ENCODE measurements around the gene ZEB2. TPM values are rescaled to one million over a fixed set of nuclear protein-coding genes. Genes with fewer than 3 reads are reported as not detected.

The ZEB2 gene
- total RNA-seq, 2 experiments from 2014 or later = 4.0 to 16.9 TPM

DNA sequence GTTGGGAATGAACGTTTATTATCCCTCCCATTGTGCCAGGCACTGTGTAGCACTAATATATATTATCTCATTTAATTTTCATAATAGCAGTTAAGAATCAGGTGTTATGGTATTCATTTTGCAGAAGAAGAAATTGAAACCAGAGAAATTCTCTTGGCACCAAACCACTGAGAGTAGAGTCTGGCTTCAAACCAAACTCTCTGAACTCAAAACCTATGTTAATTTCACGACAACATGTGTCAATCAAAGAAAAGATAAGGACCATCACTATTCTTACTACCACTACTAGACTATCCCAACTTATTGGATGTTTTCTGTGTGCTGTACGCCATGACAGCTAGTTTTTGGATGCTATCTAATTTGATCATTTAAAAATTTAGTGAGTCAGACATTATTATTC, 24.1 kb upstream of the ZEB2 start:
- H3K36me3 ChIP-seq (ENCODE audit: insufficient read depth, low read length) = no peaks in the 10 kb centered on the region
- no peak overlapping the region for H3K4me2 ChIP-seq (ENCODE audit: low read length)
- intact Hi-C loops (cut with micrococcal nuclease; ENCODE audit: unreplicated experiment) = no loop called here
- BruUV-seq (replicated peaks) = no TSS peak
- ChIA-PET POLR2A (interaction anchor here (0.6 to 0.7 kb wide), 3 partner anchors 22 to 166 kb away, joined by 3 to 4 read pairs (median 3); no protein-coding TSS in a partner anchor), CTCF (ENCODE audit: unreplicated experiment) (no interaction called here)
- no peaks in the 10 kb centered on the region for H3K9me3 ChIP-seq (ENCODE audit: low read length)
- no peak overlapping the region for H2AFZ ChIP-seq (ENCODE audit: low read length)
- H3K4me3 ChIP-seq (ENCODE audit: low read depth, low read length, poor library complexity, severe bottlenecking) = no peak overlapping the region
- no peak overlapping the region for H3K27ac ChIP-seq (ENCODE audit: low read depth, low read length, poor library complexity, severe bottlenecking)
- no peaks in the 10 kb centered on the region for H3K79me2 ChIP-seq (ENCODE audit: insufficient read depth, low read depth, low read length)
- no peaks in the 10 kb centered on the region for H4K20me1 ChIP-seq (ENCODE audit: insufficient read depth, low read length)
- TF ChIP-seq, protein P1, sequence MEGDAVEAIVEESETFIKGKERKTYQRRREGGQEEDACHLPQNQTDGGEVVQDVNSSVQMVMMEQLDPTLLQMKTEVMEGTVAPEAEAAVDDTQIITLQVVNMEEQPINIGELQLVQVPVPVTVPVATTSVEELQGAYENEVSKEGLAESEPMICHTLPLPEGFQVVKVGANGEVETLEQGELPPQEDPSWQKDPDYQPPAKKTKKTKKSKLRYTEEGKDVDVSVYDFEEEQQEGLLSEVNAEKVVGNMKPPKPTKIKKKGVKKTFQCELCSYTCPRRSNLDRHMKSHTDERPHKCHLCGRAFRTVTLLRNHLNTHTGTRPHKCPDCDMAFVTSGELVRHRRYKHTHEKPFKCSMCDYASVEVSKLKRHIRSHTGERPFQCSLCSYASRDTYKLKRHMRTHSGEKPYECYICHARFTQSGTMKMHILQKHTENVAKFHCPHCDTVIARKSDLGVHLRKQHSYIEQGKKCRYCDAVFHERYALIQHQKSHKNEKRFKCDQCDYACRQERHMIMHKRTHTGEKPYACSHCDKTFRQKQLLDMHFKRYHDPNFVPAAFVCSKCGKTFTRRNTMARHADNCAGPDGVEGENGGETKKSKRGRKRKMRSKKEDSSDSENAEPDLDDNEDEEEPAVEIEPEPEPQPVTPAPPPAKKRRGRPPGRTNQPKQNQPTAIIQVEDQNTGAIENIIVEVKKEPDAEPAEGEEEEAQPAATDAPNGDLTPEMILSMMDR (conservative IDR thresholded peaks at IDR 0.05; ENCODE audit: low read length) = no peak
- no peak for TF ChIP-seq EZH2phosphoT487 (IDR thresholded peaks at IDR 0.05; ENCODE audit: borderline replicate concordance, low read depth, low read length)
- peaks cover 29% of the 10 kb centered on the region for H3K4me1 ChIP-seq (ENCODE audit: insufficient read depth, low read length, poor library complexity, severe bottlenecking)
- no peaks in the 10 kb centered on the region for H3K9me2 ChIP-seq (ENCODE audit: insufficient read depth, low read length)
- no peak for DNase-seq (ENCODE audit: low spot score)

GRCh38 chr2:144541396-144541795, 21.5 kb upstream of the ZEB2 start:
- Histone ChIP-seq H4K20me1 (ENCODE audit: insufficient read depth, low read length) (no peaks in the 10 kb centered on the region), H3K9me3 (ENCODE audit: low read length) (no peaks in the 10 kb centered on the region), H3K4me3 (ENCODE audit: low read depth, low read length, poor library complexity, severe bottlenecking) (no peak overlapping the region), H3K4me1 (ENCODE audit: insufficient read depth, low read length, poor library complexity, severe bottlenecking) (peaks cover 3% of the 10 kb centered on the region), H3K79me2 (ENCODE audit: insufficient read depth, low read depth, low read length) (no peaks in the 10 kb centered on the region), H3K36me3 (ENCODE audit: insufficient read depth, low read length) (no peaks in the 10 kb centered on the region), H3K4me2 (ENCODE audit: low read length) (no peak overlapping the region), H3K27ac (ENCODE audit: low read depth, low read length, poor library complexity, severe bottlenecking) (no peak overlapping the region), H2AFZ (ENCODE audit: low read length) (no peak overlapping the region), H3K9me2 (ENCODE audit: insufficient read depth, low read length) (no peaks in the 10 kb centered on the region)
- BruUV-seq (replicated peaks) = no TSS peak
- DNase-seq (ENCODE audit: low spot score) = no peak
- TF ChIP-seq, protein P1 (conservative IDR thresholded peaks at IDR 0.05; ENCODE audit: low read length) = no peak
- no peak for TF ChIP-seq EZH2phosphoT487 (IDR thresholded peaks at IDR 0.05; ENCODE audit: borderline replicate concordance, low read depth, low read length)
- intact Hi-C loops (cut with micrococcal nuclease; ENCODE audit: unreplicated experiment) = no loop called here
- CTCF ChIA-PET (ENCODE audit: unreplicated experiment) = interaction anchor here (0.5 kb wide), 1 partner anchor 18 kb away, joined by 11 read pairs; no protein-coding TSS in a partner anchor
- POLR2A ChIA-PET = interaction anchor here (1.2 to 2.8 kb wide), 4 partner anchors 12 to 20 kb away, joined by 4 to 15 read pairs (median 9); no protein-coding TSS in a partner anchor

DNA sequence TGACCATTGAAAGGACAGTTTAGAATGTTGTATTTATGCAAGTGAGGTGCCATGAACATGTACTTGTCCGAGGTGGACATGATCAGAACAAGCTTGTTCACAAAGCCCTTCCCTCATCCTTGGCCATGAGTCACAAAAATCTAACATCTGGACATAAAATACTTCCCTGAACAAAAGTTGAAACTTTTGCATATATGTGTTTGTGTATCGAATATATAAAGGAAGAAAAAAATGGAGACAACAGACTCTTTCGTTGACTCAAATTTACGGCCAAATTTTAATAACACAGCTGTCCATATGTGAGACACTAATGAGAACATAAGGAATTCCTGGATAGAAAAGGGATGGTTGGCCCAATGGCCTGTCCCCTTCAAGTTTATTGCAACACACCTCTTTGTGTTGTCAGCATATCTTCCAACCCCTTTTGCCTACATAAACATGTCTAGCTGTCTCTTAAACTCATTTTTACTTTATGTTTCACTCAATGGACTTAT, 19.4 kb upstream of the ZEB2 start:
- no peak overlapping the region for H2AFZ ChIP-seq (ENCODE audit: low read length)
- TF ChIP-seq, protein P1 (conservative IDR thresholded peaks at IDR 0.05; ENCODE audit: low read length) = no peak
- TF ChIP-seq EZH2phosphoT487 (IDR thresholded peaks at IDR 0.05; ENCODE audit: borderline replicate concordance, low read depth, low read length) = no peak
- no peaks in the 10 kb centered on the region for H3K9me3 ChIP-seq (ENCODE audit: low read length)
- H3K4me1 ChIP-seq (ENCODE audit: insufficient read depth, low read length, poor library complexity, severe bottlenecking) = no peaks in the 10 kb centered on the region
- H3K4me3 ChIP-seq (ENCODE audit: low read depth, low read length, poor library complexity, severe bottlenecking) = no peak overlapping the region
- no peaks in the 10 kb centered on the region for H3K36me3 ChIP-seq (ENCODE audit: insufficient read depth, low read length)
- no peaks in the 10 kb centered on the region for H3K9me2 ChIP-seq (ENCODE audit: insufficient read depth, low read length)
- intact Hi-C loops (cut with micrococcal nuclease; ENCODE audit: unreplicated experiment) = no loop called here
- no peaks in the 10 kb centered on the region for H3K79me2 ChIP-seq (ENCODE audit: insufficient read depth, low read depth, low read length)
- BruUV-seq (replicated peaks) = no TSS peak
- no peak for DNase-seq (ENCODE audit: low spot score)
- no peak overlapping the region for H3K4me2 ChIP-seq (ENCODE audit: low read length)
- H3K27ac ChIP-seq (ENCODE audit: low read depth, low read length, poor library complexity, severe bottlenecking) = no peak overlapping the region
- no peaks in the 10 kb centered on the region for H4K20me1 ChIP-seq (ENCODE audit: insufficient read depth, low read length)
- ChIA-PET POLR2A (interaction anchor here (0.7 kb wide), 1 partner anchor 13 kb away, joined by 3 read pairs; no protein-coding TSS in a partner anchor), CTCF (ENCODE audit: unreplicated experiment) (no interaction called here)

Measured in OCI-LY7 (cell line).